Activated B cell treated with CpG ODN at 0.5 μM for 24 hours (primary cell): ENCODE data around the gene SEC11A. TPM values are rescaled to one million over a fixed set of nuclear protein-coding genes. Genes with fewer than 3 reads are reported as not detected.

Source experiments
- ATAC-seq: fragments of 200-7000 bp; cut with Tn5 transposase; one replicate; pipeline ENCODE4 v1.10.0; 2021; ENCODE audit warnings: low read depth, mild to moderate bottlenecking, moderate library complexity
- CTCF ChIA-PET: fragments of 350-600 bp; sonication (Branson Sonifier 250); formaldehyde crosslinking; loops from one replicate; lab custom pipeline; 2021; ENCODE audit warnings: antibody characterized with exemption; lab: Charles Lee
- POLR2A ChIA-PET: fragments of 350-600 bp; sonication (Branson Sonifier 250); formaldehyde crosslinking; loops from one replicate; lab custom pipeline; 2021; ENCODE audit warnings: antibody characterized with exemption; lab: Charles Lee
- DNase-seq: peaks from one replicate; pipeline ENCODE4 v3.0.0; 2022
- H3K27ac Mint-ChIP-seq: one replicate; pipeline ENCODE4 v1.8.0; 2020; ENCODE audit warnings: mixed read lengths
- H3K27me3 Mint-ChIP-seq: one replicate; pipeline ENCODE4 v1.8.0; 2021; ENCODE audit warnings: mixed read lengths
- H3K36me3 Mint-ChIP-seq: one replicate; pipeline ENCODE4 v1.8.0; 2021; ENCODE audit warnings: low read depth, mixed read lengths
- H3K4me1 Mint-ChIP-seq: one replicate; pipeline ENCODE4 v1.8.0; 2021; ENCODE audit warnings: mixed read lengths
- H3K4me3 Mint-ChIP-seq: one replicate; pipeline ENCODE4 v1.8.0; 2020; ENCODE audit warnings: mild to moderate bottlenecking, mixed read lengths
- H3K9me3 Mint-ChIP-seq: one replicate; pipeline ENCODE4 v1.8.0; 2020; ENCODE audit warnings: mixed read lengths
- intact Hi-C: fragments of 100-400 bp; cut with micrococcal nuclease; formaldehyde crosslinking; loops from one replicate; pipeline ENCODE4 v1.15.1; 2024
- total RNA-seq: library from RNA; stranded (reverse); gene quantifications from 2 replicates; pipeline ENCODE4 v1.2.3, GENCODE V29; 2022
- TF ChIP-seq, protein P1 (sequence below): fragments of 200-600 bp; IDR thresholded peaks from one replicate; pipeline ENCODE4 v1.8.0; 2022; ENCODE audit warnings: antibody characterized with exemption, mild to moderate bottlenecking

Gene SEC11A
- total RNA-seq, 1 donor from 2014 or later: 68.9 TPM

DNA sequence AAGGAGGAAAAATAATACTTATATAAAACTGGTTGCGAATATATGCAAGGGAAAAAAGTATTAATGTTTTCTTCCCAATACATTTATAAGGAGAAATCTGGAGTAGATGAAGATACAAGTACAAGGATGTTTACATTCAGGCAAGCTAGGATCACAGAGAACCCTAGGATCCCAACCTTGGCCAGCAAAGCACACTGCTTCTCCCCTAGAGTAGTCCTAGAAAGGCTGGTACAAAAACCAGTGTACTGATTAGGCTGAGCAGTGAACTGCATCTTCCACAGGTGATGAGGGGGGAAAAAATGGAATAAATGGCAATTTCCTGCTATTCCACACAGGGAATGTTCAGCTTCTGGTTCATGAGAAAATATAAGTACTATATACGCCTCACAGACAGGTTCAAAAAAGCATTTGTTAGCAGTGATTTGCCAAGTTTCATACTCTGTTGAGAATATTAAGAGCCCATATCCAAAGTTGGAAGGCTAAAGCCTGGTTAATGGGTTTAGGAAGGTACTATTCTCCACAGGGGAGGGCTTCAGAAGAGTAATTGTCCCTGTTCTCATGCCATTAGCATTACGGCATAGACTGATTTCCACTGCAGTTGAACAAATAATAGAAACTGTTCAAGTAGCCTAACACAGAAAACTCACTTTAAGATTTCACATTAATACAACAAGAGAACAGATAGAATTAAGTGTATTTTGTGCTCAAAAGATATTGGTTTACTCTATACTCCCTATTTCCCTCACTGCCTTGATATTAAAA is 47.5 kb downstream of the SEC11A start:
- H3K36me3 Mint-ChIP-seq: peaks cover 71% of the 10 kb centered on the region
- ATAC-seq (no peak), DNase-seq (no peak)
- TF ChIP-seq, protein P1, sequence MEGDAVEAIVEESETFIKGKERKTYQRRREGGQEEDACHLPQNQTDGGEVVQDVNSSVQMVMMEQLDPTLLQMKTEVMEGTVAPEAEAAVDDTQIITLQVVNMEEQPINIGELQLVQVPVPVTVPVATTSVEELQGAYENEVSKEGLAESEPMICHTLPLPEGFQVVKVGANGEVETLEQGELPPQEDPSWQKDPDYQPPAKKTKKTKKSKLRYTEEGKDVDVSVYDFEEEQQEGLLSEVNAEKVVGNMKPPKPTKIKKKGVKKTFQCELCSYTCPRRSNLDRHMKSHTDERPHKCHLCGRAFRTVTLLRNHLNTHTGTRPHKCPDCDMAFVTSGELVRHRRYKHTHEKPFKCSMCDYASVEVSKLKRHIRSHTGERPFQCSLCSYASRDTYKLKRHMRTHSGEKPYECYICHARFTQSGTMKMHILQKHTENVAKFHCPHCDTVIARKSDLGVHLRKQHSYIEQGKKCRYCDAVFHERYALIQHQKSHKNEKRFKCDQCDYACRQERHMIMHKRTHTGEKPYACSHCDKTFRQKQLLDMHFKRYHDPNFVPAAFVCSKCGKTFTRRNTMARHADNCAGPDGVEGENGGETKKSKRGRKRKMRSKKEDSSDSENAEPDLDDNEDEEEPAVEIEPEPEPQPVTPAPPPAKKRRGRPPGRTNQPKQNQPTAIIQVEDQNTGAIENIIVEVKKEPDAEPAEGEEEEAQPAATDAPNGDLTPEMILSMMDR: no peak
- H3K27ac Mint-ChIP-seq: no peak overlapping the region
- no peaks in the 10 kb centered on the region for H3K4me1 Mint-ChIP-seq
- intact Hi-C loops: no loop called here
- H3K9me3 Mint-ChIP-seq: no peaks in the 10 kb centered on the region
- ChIA-PET POLR2A (interaction anchor here (0.7 kb wide), 1 partner anchor 10 kb away, joined by 5 read pairs; the partner anchor contains the start of gene NMB), CTCF (no interaction called here)
- no peak overlapping the region for H3K4me3 Mint-ChIP-seq
- H3K27me3 Mint-ChIP-seq: no peaks in the 10 kb centered on the region

DNA sequence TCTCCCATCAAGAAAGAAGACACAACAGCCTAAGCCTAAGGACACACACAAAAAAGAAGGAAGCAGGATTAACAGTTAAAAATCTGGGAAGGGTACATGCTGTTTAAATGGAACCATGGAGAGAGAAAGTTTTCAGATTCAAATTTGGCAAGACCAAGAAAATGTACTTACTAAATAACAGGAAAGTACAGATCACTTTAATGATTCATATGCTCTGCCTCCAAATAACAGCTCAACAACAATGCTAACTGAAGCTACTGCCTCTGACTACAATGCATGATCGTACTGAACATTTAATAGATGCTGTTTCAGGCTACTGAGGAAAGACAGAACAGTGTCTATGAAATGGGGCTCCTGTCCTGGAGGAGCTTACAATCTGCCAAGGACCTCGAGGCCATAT is 49.6 kb downstream of the SEC11A start:
- CTCF ChIA-PET: no interaction called here
- intact Hi-C loops: no loop called here
- H3K4me1 Mint-ChIP-seq: no peaks in the 10 kb centered on the region
- no peak overlapping the region for H3K4me3 Mint-ChIP-seq
- TF ChIP-seq, protein P1: no peak
- POLR2A ChIA-PET: no interaction called here
- ATAC-seq (no peak), DNase-seq (no peak)
- H3K36me3 Mint-ChIP-seq: peaks cover 62% of the 10 kb centered on the region
- no peak overlapping the region for H3K27ac Mint-ChIP-seq
- no peaks in the 10 kb centered on the region for H3K27me3 Mint-ChIP-seq
- H3K9me3 Mint-ChIP-seq: no peaks in the 10 kb centered on the region

DNA sequence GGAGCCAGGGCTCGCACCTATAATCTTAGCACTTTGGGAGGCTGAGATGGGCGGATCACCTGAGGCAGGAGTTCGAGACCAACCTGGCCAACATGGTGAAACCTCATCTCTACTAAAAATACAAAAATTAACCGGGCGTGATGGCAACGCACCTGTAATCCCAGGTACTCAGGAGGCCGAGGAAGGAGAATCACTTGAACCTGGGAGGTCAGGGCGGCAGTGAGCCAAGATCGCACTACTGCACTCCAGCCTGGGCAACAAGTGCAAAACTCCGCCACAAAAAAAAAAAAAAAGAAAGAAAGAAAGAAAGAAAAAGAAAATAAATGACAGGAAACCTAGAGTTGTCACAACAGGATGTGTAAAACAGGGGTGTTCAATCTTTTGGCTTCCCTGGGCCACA is 54.9 kb downstream of the SEC11A start:
- Mint-ChIP-seq H3K9me3 (no peaks in the 10 kb centered on the region), H3K27ac (no peak overlapping the region), H3K4me3 (no peak overlapping the region), H3K4me1 (peaks cover 29% of the 10 kb centered on the region), H3K27me3 (no peaks in the 10 kb centered on the region), H3K36me3 (peaks cover 17% of the 10 kb centered on the region)
- ATAC-seq: no peak
- no peak for DNase-seq
- ChIA-PET POLR2A (interaction anchor here (1.5 kb wide), 1 partner anchor 29 kb away, joined by 3 read pairs; no protein-coding TSS in a partner anchor), CTCF (interaction anchor here (0.6 kb wide), 1 partner anchor 469 kb away, joined by 3 read pairs; no protein-coding TSS in a partner anchor)
- TF ChIP-seq, protein P1: no peak
- intact Hi-C loops: no loop called here

DNA sequence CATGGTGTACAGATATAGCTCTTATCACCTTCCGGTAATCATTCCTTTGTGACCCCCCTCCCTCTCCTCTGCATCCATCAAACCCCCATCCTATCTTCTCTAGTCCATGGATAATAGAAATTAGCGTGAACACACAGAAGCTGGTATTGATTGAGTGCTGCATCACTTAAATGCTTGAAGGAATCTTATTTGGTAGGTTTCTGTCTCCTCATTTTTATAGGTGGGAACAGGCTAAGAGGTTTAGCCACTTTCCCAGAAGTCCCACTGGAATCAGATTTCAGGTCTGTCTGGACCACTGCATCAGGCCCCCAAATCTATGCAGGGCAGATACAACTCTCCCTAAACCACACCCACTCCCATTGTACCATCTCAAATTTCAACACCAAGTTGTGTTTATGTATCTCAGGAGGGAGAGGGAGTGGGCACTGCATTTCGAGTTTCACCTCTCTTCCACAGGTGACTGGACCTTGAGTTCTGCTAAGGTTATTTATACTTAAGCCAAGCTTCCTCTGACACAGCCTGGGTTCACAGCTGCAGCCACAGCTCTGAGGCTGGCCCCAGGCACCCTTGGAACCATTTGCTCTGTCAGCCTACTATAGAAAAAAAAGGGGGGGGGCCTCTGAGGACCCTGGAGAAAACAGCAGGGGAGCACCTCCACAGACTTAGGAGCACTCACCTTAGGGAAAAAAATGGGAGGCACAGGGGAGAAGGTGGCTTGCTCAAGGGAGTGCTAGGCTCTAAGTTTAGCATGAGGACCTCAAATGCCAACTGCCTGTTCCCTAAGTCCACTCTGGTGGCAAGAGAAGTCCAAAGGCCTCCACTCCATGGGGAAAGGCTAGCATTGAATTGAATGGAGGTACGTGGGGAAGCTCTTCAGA is 55.8 kb downstream of the SEC11A start:
- ATAC-seq (no peak), DNase-seq (no peak)
- no peaks in the 10 kb centered on the region for H3K9me3 Mint-ChIP-seq
- POLR2A ChIA-PET: interaction anchor here (0.7 to 2.5 kb wide), 5 partner anchors 29 to 75 kb away, joined by 3 to 21 read pairs (median 6); no protein-coding TSS in a partner anchor
- H3K4me1 Mint-ChIP-seq: peaks cover 30% of the 10 kb centered on the region
- TF ChIP-seq, protein P1: no peak
- peak overlapping the region; percentile 35 for H3K27ac Mint-ChIP-seq
- peak overlapping the region; percentile 41 for H3K4me3 Mint-ChIP-seq
- intact Hi-C loops: loop anchor here (10.0 kb wide), 1 partner anchor 385 kb away; no protein-coding TSS in a partner anchor
- CTCF ChIA-PET: interaction anchor here (0.7 to 1.8 kb wide), 2 partner anchors 19 to 72 kb away, joined by 3 to 6 read pairs; no protein-coding TSS in a partner anchor
- peaks cover 11% of the 10 kb centered on the region for H3K36me3 Mint-ChIP-seq
- H3K27me3 Mint-ChIP-seq: no peaks in the 10 kb centered on the region
